Fibroblast of skin of left quadriceps (primary cell): ENCODE results near the gene ISG20L2.
A peak's percentile ranks its signal among the peaks of the same experiment; 100 is the strongest.

Experiments
- DNase-seq, 2 experiments: peaks; one replicate each; pipeline ENCODE4 v3.0.0-alpha.2; 2013; ENCODE audit warnings: low read depth in 2 of 2

Gene ISG20L2

DNA sequence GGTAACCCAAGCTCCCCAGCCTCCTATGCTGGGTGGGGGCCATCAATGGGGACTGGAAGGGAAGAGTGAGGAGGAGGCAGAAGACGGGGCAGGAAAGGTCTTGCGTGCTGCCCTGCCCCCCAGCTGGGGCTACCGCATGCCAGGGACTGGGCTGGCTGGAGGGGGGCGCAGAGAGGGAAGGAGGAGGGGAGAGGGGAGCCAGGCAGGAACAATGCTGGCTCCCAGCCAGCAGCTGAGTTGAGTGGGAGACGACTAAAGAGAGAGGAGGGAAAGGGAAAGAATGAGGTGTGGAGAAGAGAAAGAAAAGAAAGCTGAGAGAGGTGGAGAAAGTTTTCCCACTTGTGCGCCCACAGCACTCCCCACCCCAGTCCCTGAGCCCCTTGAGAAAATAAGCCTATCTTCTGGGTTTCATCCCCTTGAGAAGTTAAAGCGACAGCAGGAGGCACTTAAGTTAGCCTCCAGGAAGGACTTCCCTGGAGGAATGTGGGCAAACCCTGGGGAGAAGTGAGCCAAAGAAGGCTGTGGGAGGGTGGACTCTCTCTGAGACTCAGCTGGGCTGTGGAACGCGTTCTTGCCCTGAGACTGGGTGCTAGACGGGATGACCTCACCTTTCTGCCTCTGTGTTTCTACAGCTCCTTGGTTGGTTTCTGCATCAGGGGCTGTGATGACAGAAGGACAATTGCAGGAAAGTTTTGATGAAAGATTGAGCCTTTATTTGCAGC lies 38.5 kb downstream of the ISG20L2 start:
- DNase-seq: no peak

DNA sequence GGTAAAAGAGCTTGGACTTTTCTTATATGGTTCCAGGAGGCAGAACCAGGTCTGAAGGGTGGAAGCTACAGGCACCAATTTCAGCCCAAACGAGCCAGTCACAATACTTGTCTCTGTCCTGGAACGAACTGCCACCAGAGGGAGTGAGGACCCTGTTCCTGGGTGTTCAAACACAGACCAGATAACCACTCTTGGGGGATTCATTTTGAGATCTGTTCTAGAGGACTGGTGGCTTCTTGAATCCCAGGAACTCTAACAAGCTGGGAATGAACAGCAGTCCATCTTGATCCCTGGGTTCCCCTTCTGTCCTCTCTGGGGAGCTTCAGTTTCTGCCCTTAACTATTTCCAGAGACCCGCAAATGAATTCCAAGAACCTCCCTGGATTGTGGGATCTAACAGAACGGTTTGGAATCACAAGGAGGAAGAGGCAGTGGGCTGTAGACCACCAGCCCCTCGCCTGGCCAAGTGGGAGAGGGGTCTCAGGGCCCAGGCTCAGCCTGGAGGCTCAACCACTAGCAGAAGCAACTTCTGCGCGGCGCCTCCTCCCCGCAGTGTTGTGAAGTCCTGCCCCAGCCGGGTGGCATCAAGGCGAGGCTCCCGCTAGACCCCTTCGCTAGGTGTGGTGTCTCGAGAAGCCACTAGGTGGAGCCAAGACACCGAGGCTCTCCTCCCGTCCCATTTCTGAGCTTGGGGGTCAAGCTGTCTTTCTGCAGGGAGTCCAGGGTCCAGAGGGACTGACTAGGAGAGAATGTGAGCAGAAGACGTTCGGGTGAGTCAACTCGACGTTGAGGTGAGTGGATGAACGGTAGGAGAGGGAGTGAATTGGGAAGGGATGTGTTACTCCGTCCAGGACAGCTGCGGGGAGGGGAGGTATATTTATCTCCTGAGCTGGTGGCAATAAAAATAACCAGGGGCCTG lies 39.3 kb downstream of the ISG20L2 start:
- peak; percentile 62 to 70 for DNase-seq

DNA sequence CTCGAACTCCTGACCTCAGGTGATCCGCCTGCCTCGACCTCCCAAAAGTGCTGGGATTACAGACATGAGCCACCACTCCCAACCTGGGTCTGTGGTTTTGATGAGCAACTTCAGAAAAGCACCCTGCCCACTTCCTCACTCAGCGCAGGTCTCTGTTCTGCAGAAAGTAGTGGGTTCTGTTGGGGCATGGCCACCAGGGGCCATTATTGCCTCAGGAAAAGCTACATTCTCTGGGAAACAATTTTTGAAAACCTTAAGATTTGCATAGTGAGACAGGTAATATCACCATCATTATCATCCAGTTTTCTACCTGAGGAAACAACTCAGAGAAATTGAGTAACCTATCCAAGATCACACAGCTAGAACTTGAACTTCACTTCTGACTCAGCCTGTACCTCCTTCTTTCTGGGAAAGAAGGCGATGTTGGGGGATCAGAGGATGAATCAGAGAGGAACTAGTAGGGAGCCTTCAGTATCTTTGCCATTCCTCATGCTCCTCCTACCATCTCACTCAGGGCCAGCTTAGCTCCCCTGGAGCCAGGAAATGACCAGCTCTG lies 44.3 kb downstream of the ISG20L2 start:
- DNase-seq: no peak

DNA sequence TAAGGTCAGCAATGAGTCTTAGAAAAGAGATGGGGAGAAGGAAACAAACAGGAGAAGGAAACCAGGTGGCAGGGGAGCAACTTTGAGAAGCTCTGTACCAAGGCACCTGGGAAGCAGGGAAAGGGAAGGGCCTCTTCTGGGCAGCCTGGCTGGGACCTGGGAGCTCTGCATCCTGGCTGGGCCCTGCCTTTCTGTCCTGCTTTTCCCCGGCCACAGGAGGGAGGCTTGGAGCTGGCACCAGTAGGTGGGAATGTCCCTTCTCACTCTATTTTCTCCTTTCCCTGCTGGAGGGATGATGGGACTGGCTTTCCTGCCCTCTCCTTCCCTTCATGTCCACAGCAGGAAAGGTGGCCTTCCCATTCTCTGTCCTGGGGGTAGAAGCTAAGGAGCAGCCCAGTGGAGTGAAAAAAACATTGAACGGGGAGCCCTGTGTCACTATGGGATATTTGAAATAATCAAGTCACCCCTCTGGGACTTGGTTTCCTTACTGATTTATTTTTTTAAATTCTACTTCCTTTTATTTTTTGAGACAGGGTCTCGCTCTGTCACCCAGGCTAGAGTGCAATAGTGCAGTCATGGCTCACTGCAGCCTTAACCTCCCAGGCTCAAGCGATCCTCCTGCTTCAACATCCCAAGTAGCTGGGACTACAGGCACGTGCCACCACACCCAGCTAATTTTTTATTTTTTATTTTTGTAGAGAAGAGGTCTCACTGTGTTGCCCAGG lies 46.2 kb downstream of the ISG20L2 start:
- no peak for DNase-seq

DNA sequence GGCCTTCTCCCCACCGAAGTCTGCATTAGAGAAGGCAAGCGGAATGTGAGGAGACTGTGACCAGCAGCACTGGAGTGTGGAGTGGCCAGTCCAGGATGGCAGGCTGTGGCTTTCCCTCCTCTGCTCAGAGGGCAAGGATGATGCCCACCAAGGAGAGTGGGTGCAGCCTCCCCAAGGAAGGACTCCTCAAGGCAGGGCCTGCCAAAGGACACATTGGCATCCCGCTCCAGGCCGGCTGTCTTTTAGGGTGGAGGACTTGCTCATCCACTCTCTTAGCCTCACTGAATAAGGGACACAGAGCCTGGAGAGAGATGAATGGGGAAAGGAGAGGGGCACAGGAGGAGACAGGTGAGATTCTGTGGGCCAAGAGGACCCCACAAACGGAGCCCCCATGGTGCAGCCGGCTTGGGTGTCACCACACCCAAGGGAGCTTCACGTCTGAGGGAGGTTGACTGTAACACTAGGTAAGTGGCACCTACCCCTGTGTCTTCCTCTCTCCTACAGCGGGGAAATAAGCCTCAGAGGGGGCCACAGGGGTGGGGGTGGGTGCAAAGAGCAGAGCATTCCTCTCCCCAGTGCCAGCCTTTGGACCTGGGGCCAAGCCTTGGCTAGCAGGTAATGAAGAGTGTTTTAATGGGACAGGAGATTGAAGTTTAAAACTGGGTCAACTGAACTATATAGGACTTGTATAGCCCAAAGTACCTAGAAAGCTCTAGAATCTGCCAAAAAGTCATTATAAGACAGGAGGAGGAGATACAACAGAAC lies 47.2 kb downstream of the ISG20L2 start:
- no peak for DNase-seq

DNA sequence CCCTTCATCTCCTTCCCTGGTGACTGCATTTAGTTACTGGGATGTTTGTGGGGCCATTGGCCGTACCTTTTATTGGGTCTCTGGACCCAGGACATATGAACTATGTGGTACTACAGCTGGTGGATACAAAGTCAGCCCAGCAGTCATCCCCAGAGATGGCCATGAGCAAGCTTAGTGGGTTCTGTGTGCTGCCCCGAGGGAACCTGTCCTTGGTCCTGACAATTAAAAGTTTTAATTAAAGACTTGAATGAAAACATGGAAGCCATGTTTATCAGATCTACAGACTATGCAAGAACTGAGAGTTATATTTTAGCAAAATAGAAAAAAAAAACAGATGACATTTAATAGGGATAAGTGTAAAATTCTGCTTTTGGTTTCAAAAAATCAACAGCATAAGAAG lies 48.5 kb downstream of the ISG20L2 start:
- no peak for DNase-seq

DNA sequence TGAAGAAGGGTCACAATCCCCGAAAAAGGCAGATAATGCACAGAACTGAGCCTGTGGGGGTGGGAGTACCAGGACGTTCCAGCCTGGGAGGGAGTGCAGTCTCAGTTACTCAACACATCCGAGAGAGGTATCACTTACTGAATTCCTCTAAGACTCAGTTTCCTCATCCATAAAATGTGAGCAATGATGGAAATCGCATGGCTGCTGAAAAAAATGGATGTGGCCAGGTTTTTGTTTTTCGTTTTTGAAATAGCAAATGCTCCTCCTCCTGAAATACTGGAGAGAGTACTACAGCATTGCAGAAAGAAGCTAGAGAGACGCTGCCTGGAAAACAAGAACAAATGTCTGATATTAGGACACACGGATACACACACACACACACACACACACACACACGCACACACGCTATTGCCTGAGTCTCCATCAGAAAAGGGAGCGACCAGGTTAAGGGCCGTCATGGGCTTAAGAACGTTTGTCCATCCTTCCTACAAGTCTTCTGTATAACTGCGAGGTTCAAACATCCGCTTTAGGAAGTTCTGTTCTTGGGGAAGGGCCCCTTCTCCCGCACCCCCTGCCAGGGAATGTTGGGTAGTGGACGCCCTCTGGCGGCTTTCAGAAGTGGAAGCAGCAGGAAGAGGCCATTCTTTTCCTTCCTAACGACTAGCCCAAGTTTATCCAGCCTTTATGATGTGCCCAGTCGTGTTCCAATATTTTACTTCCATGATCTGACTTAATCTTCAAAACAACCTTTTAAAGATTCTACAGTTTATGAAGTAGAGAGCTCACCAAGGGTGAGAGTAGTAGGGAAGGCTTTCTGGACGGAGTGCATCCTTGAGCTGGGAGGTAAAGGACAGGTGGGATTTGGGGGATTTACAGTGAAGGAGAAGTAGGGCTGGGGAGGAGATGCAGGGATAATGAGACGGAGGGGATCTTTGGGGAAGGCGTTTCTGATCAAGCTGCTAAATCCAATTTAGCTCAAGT lies 50.7 kb downstream of the ISG20L2 start:
- peak in 1 of 2 experiments; percentile 62 for DNase-seq

DNA sequence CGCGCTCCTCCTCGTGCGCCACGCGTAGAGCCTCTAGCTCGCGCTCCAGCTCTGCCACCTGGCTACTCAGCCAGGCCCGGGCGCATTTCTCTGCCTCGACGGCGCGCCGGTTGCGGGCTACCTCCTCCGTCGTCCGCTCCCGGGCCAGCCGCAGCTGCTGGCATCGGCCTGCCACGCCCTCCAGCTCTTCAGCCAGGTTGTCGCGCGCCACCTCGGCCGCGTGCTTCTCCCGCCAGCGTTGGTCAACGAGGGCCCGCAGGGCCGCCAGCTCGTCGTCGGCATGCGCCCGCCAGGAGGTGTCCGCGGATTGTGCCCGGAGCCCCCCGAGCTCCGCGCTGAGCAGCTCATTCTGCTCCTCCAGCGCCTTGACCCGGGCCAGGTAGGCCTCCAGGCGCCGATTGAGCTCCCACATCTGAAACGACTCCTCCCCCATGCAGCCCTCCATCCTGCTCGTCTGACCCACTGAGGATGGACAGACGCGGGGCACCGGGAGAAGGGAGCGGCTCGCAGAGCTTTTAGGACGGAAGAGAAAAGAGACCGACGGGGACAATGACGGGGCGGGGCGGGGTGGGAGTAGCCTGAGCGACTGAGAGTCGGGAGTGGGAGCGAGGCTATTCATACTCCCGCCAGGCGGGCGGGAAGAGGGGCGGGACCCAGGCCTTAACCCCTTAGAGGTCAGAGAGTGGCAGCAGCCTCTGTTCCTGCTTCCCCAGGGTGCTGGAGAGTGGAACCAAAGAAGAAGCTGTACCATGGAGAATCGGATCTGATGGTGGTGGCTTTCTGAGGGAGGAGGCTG lies 51.5 kb downstream of the ISG20L2 start, which contains the start of gene NES:
Gene NES (minus strand): TSS at position 588 of the 796 bp plus-strand sequence. CDS start 143 bp downstream, at position 445.
- no peak for DNase-seq

DNA sequence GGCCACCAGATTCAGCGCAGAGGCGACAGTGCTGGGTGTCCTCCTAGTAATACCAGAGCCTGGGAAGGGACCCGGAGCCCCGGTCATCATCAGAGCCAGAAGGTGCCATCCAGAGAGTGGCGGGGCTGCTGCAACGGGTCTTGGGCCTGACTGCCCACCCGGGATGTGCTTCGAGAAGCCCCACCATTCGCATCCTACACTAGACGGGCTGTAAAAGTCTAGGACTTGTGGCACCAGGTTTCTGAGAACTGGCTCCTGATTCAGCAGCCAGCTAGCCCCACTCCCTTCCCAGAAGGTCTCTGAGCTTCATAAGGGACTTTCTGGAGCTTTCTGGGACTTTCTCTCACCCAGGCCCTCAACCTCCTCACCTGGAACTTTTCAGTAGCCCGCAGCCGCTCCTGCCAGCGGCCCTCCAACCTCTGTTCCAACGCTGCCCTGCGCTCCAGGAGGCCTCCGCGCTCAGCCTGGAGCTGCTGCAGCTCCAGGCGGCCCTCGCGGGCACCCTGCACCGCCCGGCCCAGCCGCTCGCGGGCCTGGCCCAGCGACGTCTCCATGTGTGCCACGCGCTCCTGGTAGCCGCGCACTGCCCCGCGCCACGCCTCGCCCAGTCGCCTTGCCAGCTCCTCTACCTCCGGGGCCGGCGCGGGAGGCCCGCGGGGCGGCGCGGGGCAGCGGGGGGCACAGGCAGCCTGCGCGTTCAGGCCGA lies 52.3 kb downstream of the ISG20L2 start:
- no peak for DNase-seq

DNA sequence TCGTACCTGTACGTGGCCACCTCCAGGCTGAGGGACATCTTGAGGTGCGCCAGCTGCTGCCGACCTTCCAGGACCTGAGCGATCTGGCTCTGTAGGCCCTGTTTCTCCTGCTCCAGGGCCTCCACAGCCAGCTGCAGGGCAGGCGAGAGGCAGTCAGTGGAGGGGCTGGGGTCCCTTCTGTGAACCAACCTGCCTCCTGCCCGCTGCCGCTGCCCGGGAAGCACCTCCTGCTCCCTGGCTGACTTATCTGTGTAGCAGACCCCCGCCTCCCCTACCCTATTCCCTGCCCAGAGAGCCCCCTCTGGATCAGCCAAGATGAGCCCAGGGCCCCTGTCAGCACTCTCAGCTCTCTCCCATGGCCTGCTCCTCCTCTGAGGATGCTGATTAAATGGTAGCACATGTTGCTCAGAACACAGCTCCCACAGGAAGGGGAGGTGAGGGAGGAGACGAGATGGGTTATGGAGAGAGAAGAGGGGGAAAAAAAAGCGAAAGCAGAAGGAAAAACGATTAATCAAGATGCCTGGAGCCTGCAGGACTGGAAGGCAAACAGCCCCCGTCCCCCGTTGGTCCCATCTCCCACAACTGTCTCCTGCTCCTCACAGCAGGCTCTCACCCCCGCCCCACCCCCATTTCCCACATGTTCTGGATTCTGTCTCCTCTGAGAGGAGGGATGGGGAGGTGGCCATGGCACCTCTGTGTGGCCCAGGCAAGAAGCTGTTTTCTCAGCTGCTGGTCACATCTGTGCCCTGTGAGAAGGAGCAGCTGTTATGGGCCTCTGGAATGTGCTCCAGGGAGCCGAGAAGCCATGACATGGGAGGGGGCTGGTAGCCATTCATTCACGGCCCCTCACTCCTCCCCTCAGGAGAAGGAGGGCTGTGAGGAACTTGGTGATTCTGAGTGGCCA lies 53.1 kb downstream of the ISG20L2 start:
- DNase-seq: no peak

DNA sequence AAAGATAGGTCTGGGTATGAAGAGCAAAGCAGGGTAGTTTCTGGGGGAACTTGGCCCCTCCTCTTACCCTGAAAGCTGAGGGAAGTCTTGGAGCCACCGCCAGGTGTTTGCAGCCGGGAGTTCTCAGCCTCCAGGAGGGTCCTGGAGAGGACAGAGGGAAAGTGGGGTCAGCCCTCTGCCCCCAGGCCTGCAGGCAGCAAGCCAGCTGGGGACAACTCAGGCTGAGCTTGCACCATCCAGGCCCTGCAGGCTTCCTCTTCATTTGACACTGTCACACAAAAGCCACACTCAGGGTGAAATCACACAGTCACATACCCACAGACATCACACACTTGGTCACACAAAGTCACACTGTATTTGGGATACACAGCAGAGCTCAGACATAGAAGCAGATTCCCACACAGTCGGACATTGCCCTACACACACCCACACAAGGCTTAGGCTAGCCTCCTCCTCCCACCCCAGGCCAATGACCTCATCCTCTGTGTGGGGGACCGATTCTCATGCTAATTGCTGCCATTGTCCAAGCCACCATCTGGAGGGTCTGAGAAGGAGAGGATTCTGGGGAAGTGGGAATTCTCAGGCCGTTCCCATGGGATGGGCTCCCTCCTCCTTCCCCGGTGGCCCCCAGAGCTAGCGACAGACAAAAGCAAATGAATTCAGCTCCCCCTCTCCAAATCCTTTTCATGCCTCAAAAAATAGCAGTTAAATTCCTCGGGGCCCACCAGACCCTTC lies 55.0 kb downstream of the ISG20L2 start:
- DNase-seq: no peak
